Thyroid gland (tissue), 4 donors: ENCODE results near the gene RSRC1.

Source experiments
- CTCF ChIP-seq, 6 experiments: fragments of 200-600 bp in 3 of 6; fragments of 450-650 bp in 3 of 6; sonication (generic) in 3 of 6; IDR thresholded peaks; one replicate each; pipeline ENCODE4 v1.5.1; 2016 to 2019; ENCODE audit warnings: antibody characterized with exemption in 6 of 6, mild to moderate bottlenecking in 2 of 6, inconsistent platforms in 1 of 6, moderate library complexity in 1 of 6
- POLR2A ChIP-seq, 2 donors: fragments of 450-650 bp; IDR thresholded peaks; one replicate each; pipeline ENCODE4 v1.6.1; 2017; ENCODE audit warnings: antibody characterized with exemption in 2 of 2, mild to moderate bottlenecking in 2 of 2, moderate library complexity in 1 of 2

GRCh38 chr3:158107605-158108444 is 2.1 kb upstream of the RSRC1 start:
- TF ChIP-seq CTCF (IDR thresholded peaks at IDR 0.05) (no peak), POLR2A (IDR thresholded peaks at IDR 0.05) (no peak)
